AG04449 (cell line): ENCODE measurements around the gene CTNNA3.

Source experiments
- CTCF ChIA-PET: fragments of 350-600 bp; formaldehyde crosslinking; extraction: SDS; loops from one replicate; lab custom pipeline; 2021; ENCODE audit warnings: antibody characterized with exemption; lab: Yijun Ruan, JAX
- POLR2A ChIA-PET: fragments of 400-600, 350-600 bp; formaldehyde crosslinking; extraction: SDS; loops from one replicate; lab custom pipeline; 2020; ENCODE audit warnings: antibody characterized with exemption, inconsistent platforms; lab: Yijun Ruan, JAX
- DNase-seq: peaks from one replicate; pipeline ENCODE4 v3.0.0-alpha.2; 2010; ENCODE audit warnings: low read depth, low spot score
- H3K4me3 ChIP-seq: 2 replicates; pipeline ENCODE4 v1.5.1; 2011; ENCODE audit warnings: low read depth, mild to moderate bottlenecking, control low read depth, low read length
- CTCF ChIP-seq: IDR thresholded peaks from one replicate; pipeline ENCODE4 v1.5.1; 2011; ENCODE audit warnings: mild to moderate bottlenecking, moderate library complexity, low read length, control low read depth, inconsistent platforms; ENCODE audit not compliant: insufficient read depth; ENCODE audit errors: missing control alignments

CTNNA3 gene

GRCh38 chr10:66838656-66839055 lies 857.3 kb downstream of the CTNNA3 start:
- TF ChIP-seq CTCF: no peak
- H3K4me3 ChIP-seq: no peak overlapping the region
- POLR2A ChIA-PET: no interaction called here
- no peak for DNase-seq
- CTCF ChIA-PET: interaction anchor here (1.5 kb wide), 1 partner anchor 251 kb away, joined by 3 read pairs; no protein-coding TSS in a partner anchor

DNA sequence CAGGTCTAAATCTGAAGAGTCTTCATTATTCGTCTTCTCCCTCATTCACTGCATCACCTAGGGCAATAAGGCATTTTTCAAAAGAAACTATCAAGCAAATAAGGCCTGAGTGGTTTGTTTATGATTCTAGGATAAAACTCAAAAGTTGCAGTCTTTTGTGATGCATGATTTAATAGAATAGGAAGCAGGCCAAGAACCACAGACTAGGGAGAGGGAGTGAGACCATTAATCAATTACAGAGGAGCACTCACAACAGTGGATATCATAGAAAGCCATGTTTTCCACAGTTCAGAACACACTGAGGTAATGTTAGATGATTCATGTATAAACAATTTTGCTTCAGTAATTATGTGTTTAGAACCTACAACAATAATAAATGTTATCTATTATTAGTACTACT lies 858.0 kb downstream of the CTNNA3 start:
- TF ChIP-seq CTCF: no peak
- ChIA-PET POLR2A (no interaction called here), CTCF (interaction anchor here (1.5 kb wide), 1 partner anchor 251 kb away, joined by 3 read pairs; no protein-coding TSS in a partner anchor)
- no peak for DNase-seq
- no peak overlapping the region for H3K4me3 ChIP-seq

- ChIA-PET POLR2A (no interaction called here), CTCF (interaction anchor here (1.5 kb wide), 1 partner anchor 250 kb away, joined by 3 read pairs; no protein-coding TSS in a partner anchor)
- H3K4me3 ChIP-seq: no peak overlapping the region
- TF ChIP-seq CTCF: no peak
- DNase-seq: no peak
Observed at GRCh38 chr10:66837335-66837734, 858.7 kb downstream of the CTNNA3 start.

- DNase-seq: no peak
- CTCF ChIA-PET: interaction anchor here (0.7 to 1.5 kb wide), 4 partner anchors 9 to 73 kb away, joined by 3 to 4 read pairs (median 3); no protein-coding TSS in a partner anchor
- H3K4me3 ChIP-seq: no peak overlapping the region
- TF ChIP-seq CTCF: no peak
- POLR2A ChIA-PET: interaction anchor here (1.7 kb wide), 1 partner anchor 9 kb away, joined by 4 read pairs; no protein-coding TSS in a partner anchor
Observed at GRCh38 chr10:66836771-66837170, 859.2 kb downstream of the CTNNA3 start.

DNA sequence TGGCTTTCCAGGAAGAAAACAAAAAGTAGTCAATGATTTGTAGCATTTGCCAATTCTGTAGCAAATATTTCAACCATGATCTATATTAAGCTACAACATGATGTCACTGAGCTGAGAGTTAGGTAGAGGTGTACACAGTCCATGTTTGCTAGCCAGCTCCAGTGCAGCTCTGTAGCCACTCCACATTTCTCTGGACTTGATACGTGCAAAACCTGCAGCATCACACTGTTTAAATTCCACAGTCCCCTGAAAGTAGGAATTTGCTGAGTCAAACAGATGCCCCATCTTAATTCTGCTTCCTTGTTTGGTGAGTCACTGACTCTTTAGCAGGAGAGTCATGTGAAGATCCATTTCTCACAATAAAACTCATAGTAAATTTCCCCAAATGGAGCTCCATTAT lies 859.9 kb downstream of the CTNNA3 start:
- H3K4me3 ChIP-seq: no peak overlapping the region
- DNase-seq: peak; percentile 59
- ChIA-PET CTCF (interaction anchor here (0.7 to 1.5 kb wide), 4 partner anchors 9 to 72 kb away, joined by 3 to 4 read pairs (median 3); no protein-coding TSS in a partner anchor), POLR2A (interaction anchor here (1.7 kb wide), 1 partner anchor 9 kb away, joined by 4 read pairs; no protein-coding TSS in a partner anchor)
- no peak for TF ChIP-seq CTCF

GRCh38 chr10:66835400-66835799 lies 860.6 kb downstream of the CTNNA3 start:
- CTCF ChIA-PET: interaction anchor here (1.3 to 1.5 kb wide), 2 partner anchors 9 to 12 kb away, joined by 3 to 4 read pairs; no protein-coding TSS in a partner anchor
- POLR2A ChIA-PET: interaction anchor here (1.7 kb wide), 1 partner anchor 8 kb away, joined by 4 read pairs; no protein-coding TSS in a partner anchor
- no peak for DNase-seq
- TF ChIP-seq CTCF: no peak
- no peak overlapping the region for H3K4me3 ChIP-seq
